ENCODE measurements around the gene RPA1.

The RPA1 gene

GRCh38 chr17:1872254-1872653 lies 42.4 kb downstream of the RPA1 start:
- in situ Hi-C loops (cut with HindIII; ENCODE audit: low sequenced_read_pairs) = no loop called here
- no peak overlapping the region for H3K4me3 ChIP-seq (ENCODE audit: low read depth, low read length)
- TF ChIP-seq CTCF (IDR thresholded peaks at IDR 0.05; ENCODE audit: low read depth, low read length, missing control alignments) = no peak
- no peak for DNase-seq (ENCODE audit: low read depth)

GRCh38 chr17:1872976-1873375 lies 43.2 kb downstream of the RPA1 start:
- no peak for DNase-seq (ENCODE audit: low read depth)
- H3K4me3 ChIP-seq (ENCODE audit: low read depth, low read length) = no peak overlapping the region
- in situ Hi-C loops (cut with HindIII; ENCODE audit: low sequenced_read_pairs) = no loop called here
- TF ChIP-seq CTCF (IDR thresholded peaks at IDR 0.05; ENCODE audit: low read depth, low read length, missing control alignments) = no peak

GRCh38 chr17:1873418-1873817 lies 43.6 kb downstream of the RPA1 start:
- DNase-seq (ENCODE audit: low read depth) = no peak
- in situ Hi-C loops (cut with HindIII; ENCODE audit: low sequenced_read_pairs) = no loop called here
- no peak for TF ChIP-seq CTCF (IDR thresholded peaks at IDR 0.05; ENCODE audit: low read depth, low read length, missing control alignments)
- no peak overlapping the region for H3K4me3 ChIP-seq (ENCODE audit: low read depth, low read length)

GRCh38 chr17:1875597-1875996 lies 45.8 kb downstream of the RPA1 start:
- no peak for TF ChIP-seq CTCF (IDR thresholded peaks at IDR 0.05; ENCODE audit: low read depth, low read length, missing control alignments)
- in situ Hi-C loops (cut with HindIII; ENCODE audit: low sequenced_read_pairs) = no loop called here
- DNase-seq (ENCODE audit: low read depth) = no peak
- H3K4me3 ChIP-seq (ENCODE audit: low read depth, low read length) = no peak overlapping the region

GRCh38 chr17:1878419-1879121 lies 48.8 kb downstream of the RPA1 start:
- DNase-seq (ENCODE audit: low read depth) = no peak
- no peak for TF ChIP-seq CTCF (IDR thresholded peaks at IDR 0.05; ENCODE audit: low read depth, low read length, missing control alignments)
- in situ Hi-C loops (cut with HindIII; ENCODE audit: low sequenced_read_pairs) = no loop called here
- no peak overlapping the region for H3K4me3 ChIP-seq (ENCODE audit: low read depth, low read length)

GRCh38 chr17:1880851-1881630 lies 51.2 kb downstream of the RPA1 start:
- TF ChIP-seq CTCF (IDR thresholded peaks at IDR 0.05; ENCODE audit: low read depth, low read length, missing control alignments) = no peak
- H3K4me3 ChIP-seq (ENCODE audit: low read depth, low read length) = no peak overlapping the region
- in situ Hi-C loops (cut with HindIII; ENCODE audit: low sequenced_read_pairs) = loop anchor here (5.0 kb wide), 1 partner anchor 99 kb away; no protein-coding TSS in a partner anchor
- no peak for DNase-seq (ENCODE audit: low read depth)
